Karpas-422 (cell line): Measurements from ENCODE around the gene RPL29. TPM values are rescaled to one million over a fixed set of nuclear protein-coding genes. Genes with fewer than 3 reads are reported as not detected.

Experiments used
- DNase-seq: peaks from one replicate; pipeline ENCODE4 v3.0.0-alpha.2; 2015
- H2AFZ ChIP-seq: fragments of 200-600 bp; sonication (generic); 2 replicates; pipeline ENCODE4 v1.6.1; 2014; ENCODE audit warnings: antibody characterized with exemption, low read length, mixed read lengths
- H3K27ac ChIP-seq: fragments of 200-600 bp; sonication (generic); 2 replicates; pipeline ENCODE4 v1.5.1; 2014; ENCODE audit warnings: mild to moderate bottlenecking, low read length, moderate library complexity
- H3K27me3 ChIP-seq: fragments of 200-600 bp; sonication (generic); 2 replicates; pipeline ENCODE4 v1.6.1; 2014; ENCODE audit warnings: low read length, mixed read lengths
- H3K36me3 ChIP-seq: fragments of 200-600 bp; sonication (generic); 2 replicates; pipeline ENCODE4 v1.6.1; 2014; ENCODE audit warnings: low read length, mixed read lengths; ENCODE audit not compliant: insufficient read depth
- H3K4me1 ChIP-seq: fragments of 200-600 bp; sonication (generic); 2 replicates; pipeline ENCODE4 v1.6.1; 2014; ENCODE audit warnings: mild to moderate bottlenecking, low read length, mixed read lengths
- H3K4me2 ChIP-seq: fragments of 200-600 bp; sonication (generic); 2 replicates; pipeline ENCODE4 v1.6.1; 2014; ENCODE audit warnings: low read length, low read depth, mild to moderate bottlenecking; ENCODE audit not compliant: poor library complexity, severe bottlenecking
- H3K4me3 ChIP-seq: fragments of 200-600 bp; sonication (generic); 2 replicates; pipeline ENCODE4 v1.5.1; 2014; ENCODE audit warnings: mild to moderate bottlenecking, antibody characterized with exemption, low read length, mixed read lengths
- H3K79me2 ChIP-seq: fragments of 200-600 bp; sonication (generic); 2 replicates; pipeline ENCODE4 v1.6.1; 2014; ENCODE audit warnings: mild to moderate bottlenecking, low read length, mixed read lengths
- H3K9ac ChIP-seq: fragments of 200-600 bp; sonication (generic); 2 replicates; pipeline ENCODE4 v1.6.0; 2014; ENCODE audit warnings: low read length
- H3K9me2 ChIP-seq: fragments of 200-600 bp; sonication (generic), shearing (Covaris generic); replicated peaks from 2 replicates; pipeline ENCODE4 v1.6.0; 2014; ENCODE audit warnings: mild to moderate bottlenecking, low read length, moderate library complexity; ENCODE audit not compliant: insufficient read depth
- H3K9me3 ChIP-seq: fragments of 300-700, 200-600 bp; sonication (generic); 2 replicates; pipeline ENCODE4 v1.6.1; 2014; ENCODE audit warnings: low read length, mixed read lengths
- H4K20me1 ChIP-seq: fragments of 200-600 bp; sonication (generic); 2 replicates; pipeline ENCODE4 v1.6.1; 2014; ENCODE audit warnings: mild to moderate bottlenecking, antibody characterized with exemption, low read length, low read depth; ENCODE audit not compliant: insufficient read depth
- total RNA-seq: library from RNA; depleted of rRNA; stranded (reverse); fragments of >200 nt; shearing (Covaris generic); gene quantifications from 2 replicates; pipeline ENCODE4 v1.2.3, GENCODE V29; 2014; ENCODE audit warnings: low replicate concordance

Gene RPL29
- total RNA-seq, 1 experiment from 2014 or later: 2,656 TPM

- no peaks in the 10 kb centered on the region for H3K9me2 ChIP-seq
- H3K27me3 ChIP-seq: no peaks in the 10 kb centered on the region
These were observed 36.8 kb downstream of the RPL29 start for GRCh38 chr3:51958603-51959521.

DNA sequence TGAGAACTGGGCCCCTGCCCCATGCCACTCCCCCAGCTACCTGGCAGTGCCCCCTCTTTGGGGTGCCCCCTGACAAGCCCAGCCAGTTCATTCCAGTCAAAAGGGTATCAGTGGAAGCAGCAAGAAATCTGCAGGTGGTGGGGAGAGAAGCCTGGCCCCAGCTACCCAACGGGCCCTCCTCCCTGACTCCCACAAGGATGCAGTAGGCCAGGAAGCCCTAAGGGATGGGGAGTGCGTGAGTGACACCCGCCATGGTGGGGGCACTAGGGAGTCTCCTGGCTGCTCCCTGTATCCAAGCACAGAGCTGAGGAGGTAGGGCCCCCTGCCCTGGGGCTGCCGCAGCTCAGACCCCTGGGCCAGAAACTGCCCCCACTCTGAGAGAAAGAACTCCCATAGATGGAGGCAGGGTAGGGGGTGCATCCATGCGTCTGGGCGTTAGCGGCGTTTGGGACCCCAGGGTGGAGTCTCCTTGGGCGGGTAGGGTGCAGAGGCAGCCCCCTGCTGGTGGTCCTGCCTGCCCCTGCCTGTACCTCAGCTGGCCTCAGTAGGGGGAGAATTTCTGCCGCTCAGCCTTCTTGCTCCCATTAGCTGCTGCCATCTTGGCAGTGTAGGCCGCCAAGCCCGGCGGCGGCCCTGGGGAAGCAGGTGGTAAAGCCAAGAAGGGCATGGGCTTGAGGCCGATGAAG lies 38.0 kb downstream of the RPL29 start:
- peaks cover 6% of the 10 kb centered on the region for H4K20me1 ChIP-seq
- H3K27ac ChIP-seq: no peak overlapping the region
- no peak overlapping the region for H3K4me2 ChIP-seq
- no peaks in the 10 kb centered on the region for H3K9me3 ChIP-seq
- no peak overlapping the region for H3K4me3 ChIP-seq
- no peaks in the 10 kb centered on the region for H3K79me2 ChIP-seq
- no peaks in the 10 kb centered on the region for H3K36me3 ChIP-seq
- H3K4me1 ChIP-seq: no peaks in the 10 kb centered on the region
- H2AFZ ChIP-seq: no peak overlapping the region
- no peaks in the 10 kb centered on the region for H3K9me2 ChIP-seq
- H3K9ac ChIP-seq: no peak overlapping the region
- no peaks in the 10 kb centered on the region for H3K27me3 ChIP-seq
- no peak for DNase-seq

More at GRCh38 chr3:51958603-51959521, 36.8 kb downstream of the RPL29 start:
- Histone ChIP-seq H3K9ac (no peak overlapping the region), H3K79me2 (no peaks in the 10 kb centered on the region), H3K4me1 (no peaks in the 10 kb centered on the region), H3K4me3 (no peak overlapping the region), H3K36me3 (no peaks in the 10 kb centered on the region), H3K27ac (no peak overlapping the region), H4K20me1 (peaks cover 11% of the 10 kb centered on the region), H3K9me3 (no peaks in the 10 kb centered on the region), H2AFZ (no peak overlapping the region), H3K4me2 (no peak overlapping the region)
- no peak for DNase-seq

DNA sequence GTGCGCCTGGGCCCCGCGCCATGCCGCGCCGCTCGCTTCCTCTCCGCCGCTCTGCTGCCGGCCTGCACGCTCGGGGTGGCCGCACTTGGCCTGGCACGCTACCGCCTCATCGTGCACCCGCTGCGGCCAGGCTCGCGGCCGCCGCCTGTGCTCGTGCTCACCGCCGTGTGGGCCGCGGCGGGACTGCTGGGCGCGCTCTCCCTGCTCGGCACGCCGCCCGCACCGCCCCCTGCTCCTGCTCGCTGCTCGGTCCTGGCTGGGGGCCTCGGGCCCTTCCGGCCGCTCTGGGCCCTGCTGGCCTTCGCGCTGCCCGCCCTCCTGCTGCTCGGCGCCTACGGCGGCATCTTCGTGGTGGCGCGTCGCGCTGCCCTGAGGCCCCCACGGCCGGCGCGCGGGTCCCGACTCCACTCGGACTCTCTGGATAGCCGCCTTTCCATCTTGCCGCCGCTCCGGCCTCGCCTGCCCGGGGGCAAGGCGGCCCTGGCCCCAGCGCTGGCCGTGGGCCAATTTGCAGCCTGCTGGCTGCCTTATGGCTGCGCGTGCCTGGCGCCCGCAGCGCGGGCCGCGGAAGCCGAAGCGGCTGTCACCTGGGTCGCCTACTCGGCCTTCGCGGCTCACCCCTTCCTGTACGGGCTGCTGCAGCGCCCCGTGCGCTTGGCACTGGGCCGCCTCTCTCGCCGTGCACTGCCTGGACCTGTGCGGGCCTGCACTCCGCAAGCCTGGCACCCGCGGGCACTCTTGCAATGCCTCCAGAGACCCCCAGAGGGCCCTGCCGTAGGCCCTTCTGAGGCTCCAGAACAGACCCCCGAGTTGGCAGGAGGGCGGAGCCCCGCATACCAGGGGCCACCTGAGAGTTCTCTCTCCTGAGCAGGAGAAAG lies 39.6 kb downstream of the RPL29 start:
- Histone ChIP-seq H3K27me3 (no peaks in the 10 kb centered on the region), H3K27ac (no peak overlapping the region), H3K4me2 (no peak overlapping the region), H3K4me3 (no peak overlapping the region), H2AFZ (no peak overlapping the region), H3K9me3 (no peaks in the 10 kb centered on the region), H4K20me1 (no peaks in the 10 kb centered on the region), H3K4me1 (no peaks in the 10 kb centered on the region), H3K36me3 (no peaks in the 10 kb centered on the region), H3K79me2 (no peaks in the 10 kb centered on the region), H3K9ac (no peak overlapping the region), H3K9me2 (no peaks in the 10 kb centered on the region)
- DNase-seq: no peak

GRCh38 chr3:51955175-51955892 lies 40.4 kb downstream of the RPL29 start, which contains the start of gene GPR62:
Gene GPR62, plus strand, starts transcription at chr3:51955381. Its CDS starts 272 bp downstream, at chr3:51955653.
- no peaks in the 10 kb centered on the region for H3K36me3 ChIP-seq

DNA sequence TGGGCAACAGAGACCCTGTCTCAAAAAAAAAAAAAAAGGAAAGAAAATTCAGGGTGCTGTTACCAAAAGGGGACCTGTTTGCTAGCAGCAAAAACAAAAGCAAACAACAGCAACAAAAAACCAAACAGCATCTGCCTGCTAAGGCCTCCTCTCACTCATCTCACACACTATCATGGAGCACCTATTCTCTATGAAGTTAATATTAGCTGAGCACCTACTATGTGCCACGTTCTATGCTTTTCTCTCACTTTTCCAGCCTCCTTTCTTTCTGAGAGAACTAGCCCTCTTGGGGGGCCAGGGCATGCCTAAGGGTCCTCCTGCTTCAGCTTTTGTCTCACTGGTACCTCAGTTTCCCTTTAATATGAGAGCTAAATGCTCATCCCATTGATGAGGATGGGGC lies 41.0 kb downstream of the RPL29 start:
- H3K36me3 ChIP-seq: no peaks in the 10 kb centered on the region
- H2AFZ ChIP-seq: no peak overlapping the region
- no peaks in the 10 kb centered on the region for H3K9me2 ChIP-seq
- no peak for DNase-seq
- no peaks in the 10 kb centered on the region for H3K27me3 ChIP-seq
- H3K4me3 ChIP-seq: no peak overlapping the region
- no peaks in the 10 kb centered on the region for H3K4me1 ChIP-seq
- no peaks in the 10 kb centered on the region for H3K79me2 ChIP-seq
- H3K9ac ChIP-seq: no peak overlapping the region
- H4K20me1 ChIP-seq: no peaks in the 10 kb centered on the region
- no peak overlapping the region for H3K27ac ChIP-seq
- H3K9me3 ChIP-seq: no peaks in the 10 kb centered on the region
- H3K4me2 ChIP-seq: no peak overlapping the region

More at GRCh38 chr3:51955175-51955892, 40.4 kb downstream of the RPL29 start, which contains the start of gene GPR62:
- DNase-seq: no peak
- no peaks in the 10 kb centered on the region for H3K79me2 ChIP-seq
- H3K4me3 ChIP-seq: no peak within 1 kb of the TSS
- no peak within 1 kb of the TSS for H3K9ac ChIP-seq
- no peak within 1 kb of the TSS for H2AFZ ChIP-seq
- no peaks in the 10 kb centered on the region for H3K4me1 ChIP-seq
- H4K20me1 ChIP-seq: no peaks in the 10 kb centered on the region
- no peaks in the 10 kb centered on the region for H3K9me2 ChIP-seq
- H3K27me3 ChIP-seq: no peaks in the 10 kb centered on the region
- no peak within 1 kb of the TSS for H3K4me2 ChIP-seq
- H3K27ac ChIP-seq: no peak within 1 kb of the TSS
- H3K9me3 ChIP-seq: no peaks in the 10 kb centered on the region

- Histone ChIP-seq H3K4me1 (no peaks in the 10 kb centered on the region), H3K79me2 (no peaks in the 10 kb centered on the region), H4K20me1 (no peaks in the 10 kb centered on the region), H3K36me3 (no peaks in the 10 kb centered on the region), H3K27ac (no peak overlapping the region), H3K9me2 (no peaks in the 10 kb centered on the region), H3K9ac (no peak overlapping the region), H2AFZ (no peak overlapping the region), H3K4me2 (no peak overlapping the region), H3K4me3 (no peak overlapping the region), H3K27me3 (no peaks in the 10 kb centered on the region), H3K9me3 (no peaks in the 10 kb centered on the region)
- no peak for DNase-seq
These were observed 41.6 kb downstream of the RPL29 start for GRCh38 chr3:51954105-51954504.

DNA sequence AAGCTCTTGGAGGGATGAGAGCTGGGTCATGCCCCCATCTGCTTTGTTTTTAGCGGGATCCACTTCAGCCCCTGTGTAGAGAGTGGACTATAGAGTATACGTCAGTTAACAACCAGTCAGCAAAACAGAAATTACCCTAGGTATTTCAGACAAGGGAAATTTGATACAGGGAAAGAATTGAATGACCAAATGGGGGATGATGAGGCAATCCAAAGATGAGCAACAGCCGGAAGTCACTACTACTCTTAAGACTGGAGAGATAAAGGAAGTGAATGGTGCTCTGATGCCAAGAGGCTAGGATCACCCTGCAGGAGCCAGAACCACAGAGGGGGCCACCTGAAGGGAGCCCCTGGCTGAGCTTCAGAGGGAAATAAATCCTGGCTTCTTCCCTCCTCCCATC lies 42.2 kb downstream of the RPL29 start:
- Histone ChIP-seq H3K27ac (no peak overlapping the region), H3K4me3 (no peak overlapping the region), H3K79me2 (no peaks in the 10 kb centered on the region), H3K27me3 (no peaks in the 10 kb centered on the region), H3K36me3 (no peaks in the 10 kb centered on the region), H3K4me1 (no peaks in the 10 kb centered on the region), H4K20me1 (no peaks in the 10 kb centered on the region), H2AFZ (no peak overlapping the region), H3K9me2 (no peaks in the 10 kb centered on the region), H3K4me2 (no peak overlapping the region), H3K9ac (no peak overlapping the region), H3K9me3 (no peaks in the 10 kb centered on the region)
- no peak for DNase-seq
